ENCODE measurements around the gene HNRNPM.
A peak's percentile ranks its signal among the peaks of the same experiment; 100 is the strongest.

The HNRNPM gene

DNA sequence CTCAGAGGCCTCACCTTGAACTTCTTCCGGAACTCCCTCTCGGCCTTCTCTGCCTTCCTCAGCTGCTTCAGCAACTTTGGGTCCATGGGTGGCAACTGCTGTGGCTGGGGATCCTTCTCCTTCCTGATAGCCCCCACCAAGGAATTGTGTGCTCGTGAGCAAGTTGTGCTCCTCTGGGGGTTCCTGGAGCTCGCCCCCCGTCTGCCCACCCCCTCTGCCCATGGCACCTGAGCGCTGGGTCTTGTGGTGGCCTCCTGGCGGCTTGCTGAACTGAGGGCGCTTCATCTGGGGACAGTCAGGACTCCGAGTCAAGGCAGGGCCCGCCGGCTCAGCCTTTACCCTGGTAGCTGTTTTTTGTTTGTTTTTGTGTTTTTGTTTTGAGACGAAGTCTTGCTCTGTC, 46.1 kb downstream of the HNRNPM start:
- TF ChIP-seq, protein P1, sequence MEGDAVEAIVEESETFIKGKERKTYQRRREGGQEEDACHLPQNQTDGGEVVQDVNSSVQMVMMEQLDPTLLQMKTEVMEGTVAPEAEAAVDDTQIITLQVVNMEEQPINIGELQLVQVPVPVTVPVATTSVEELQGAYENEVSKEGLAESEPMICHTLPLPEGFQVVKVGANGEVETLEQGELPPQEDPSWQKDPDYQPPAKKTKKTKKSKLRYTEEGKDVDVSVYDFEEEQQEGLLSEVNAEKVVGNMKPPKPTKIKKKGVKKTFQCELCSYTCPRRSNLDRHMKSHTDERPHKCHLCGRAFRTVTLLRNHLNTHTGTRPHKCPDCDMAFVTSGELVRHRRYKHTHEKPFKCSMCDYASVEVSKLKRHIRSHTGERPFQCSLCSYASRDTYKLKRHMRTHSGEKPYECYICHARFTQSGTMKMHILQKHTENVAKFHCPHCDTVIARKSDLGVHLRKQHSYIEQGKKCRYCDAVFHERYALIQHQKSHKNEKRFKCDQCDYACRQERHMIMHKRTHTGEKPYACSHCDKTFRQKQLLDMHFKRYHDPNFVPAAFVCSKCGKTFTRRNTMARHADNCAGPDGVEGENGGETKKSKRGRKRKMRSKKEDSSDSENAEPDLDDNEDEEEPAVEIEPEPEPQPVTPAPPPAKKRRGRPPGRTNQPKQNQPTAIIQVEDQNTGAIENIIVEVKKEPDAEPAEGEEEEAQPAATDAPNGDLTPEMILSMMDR (IDR thresholded peaks at IDR 0.05; ENCODE audit: low read depth, low read length, missing control alignments) = no peak
- DNase-seq (ENCODE audit: low read depth) = no peak
- H3K4me3 ChIP-seq (ENCODE audit: low read depth, low read length) = no peak overlapping the region

DNA sequence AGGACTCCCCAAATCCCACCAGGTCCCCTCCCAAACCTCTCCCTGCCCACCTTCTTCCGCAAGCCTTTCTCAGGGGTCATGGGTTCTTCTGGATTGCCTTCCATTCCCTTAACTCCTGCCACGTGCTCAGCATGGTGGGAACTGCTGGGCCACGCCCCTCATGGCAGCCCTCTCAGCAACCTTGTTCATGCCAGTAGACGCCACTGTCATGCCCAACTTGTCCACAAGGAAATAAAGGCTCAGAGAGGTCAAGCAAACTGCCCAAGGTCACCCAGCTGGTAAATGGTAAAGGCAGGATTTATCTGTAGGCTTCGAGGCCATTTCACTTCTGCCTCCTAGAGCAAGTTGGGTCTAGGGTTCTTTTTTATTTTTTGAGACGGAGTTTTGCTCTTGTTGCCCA, 46.8 kb downstream of the HNRNPM start:
- H3K4me3 ChIP-seq (ENCODE audit: low read depth, low read length) = no peak overlapping the region
- TF ChIP-seq, protein P1 (IDR thresholded peaks at IDR 0.05; ENCODE audit: low read depth, low read length, missing control alignments) = peak; percentile 18
- DNase-seq (ENCODE audit: low read depth) = no peak

DNA sequence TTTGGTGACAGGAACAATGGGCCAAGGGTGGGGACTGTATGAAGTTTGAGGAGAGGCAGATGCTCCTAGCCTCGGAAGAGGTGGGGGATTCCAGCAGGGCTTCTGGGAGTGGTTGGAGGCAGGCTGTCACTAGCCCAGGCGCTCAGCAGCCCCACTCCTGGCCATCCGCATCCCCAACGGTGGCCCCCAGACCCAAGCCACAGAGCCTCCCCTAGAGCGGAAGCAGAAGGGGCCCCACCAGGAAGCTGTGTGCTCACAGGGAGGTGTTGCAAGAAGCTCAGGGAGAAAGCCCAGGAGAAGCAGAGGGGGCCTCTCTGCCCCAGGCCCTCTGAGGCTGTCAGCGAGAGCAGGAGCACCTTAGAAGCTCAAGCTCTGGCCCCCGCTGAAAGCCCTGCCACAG, 49.4 kb downstream of the HNRNPM start:
- TF ChIP-seq, protein P1 (IDR thresholded peaks at IDR 0.05; ENCODE audit: low read depth, low read length, missing control alignments) = no peak
- DNase-seq (ENCODE audit: low read depth) = no peak
- H3K4me3 ChIP-seq (ENCODE audit: low read depth, low read length) = no peak overlapping the region

DNA sequence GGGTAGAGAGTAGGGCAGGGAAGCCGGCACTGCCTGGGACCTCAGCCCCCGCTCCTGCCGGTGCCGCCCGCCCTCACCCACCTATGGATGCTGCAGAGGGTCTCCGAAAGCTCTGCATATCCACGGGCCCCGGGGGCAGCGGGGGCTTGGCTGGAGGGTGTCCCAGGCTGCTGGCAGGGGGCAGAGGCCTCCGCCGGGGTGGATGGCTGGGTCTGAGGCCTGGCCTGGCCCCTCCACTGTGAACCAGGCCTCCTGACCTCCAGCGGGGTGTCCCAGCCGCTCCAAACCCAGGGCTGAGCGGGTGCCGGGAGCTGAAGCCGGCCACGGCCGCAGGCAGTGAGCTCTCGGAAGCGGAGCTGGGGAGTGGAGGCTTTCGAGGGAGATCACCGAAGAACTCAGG, 53.5 kb downstream of the HNRNPM start:
- TF ChIP-seq, protein P1 (IDR thresholded peaks at IDR 0.05; ENCODE audit: low read depth, low read length, missing control alignments) = no peak
- H3K4me3 ChIP-seq (ENCODE audit: low read depth, low read length) = no peak overlapping the region

DNA sequence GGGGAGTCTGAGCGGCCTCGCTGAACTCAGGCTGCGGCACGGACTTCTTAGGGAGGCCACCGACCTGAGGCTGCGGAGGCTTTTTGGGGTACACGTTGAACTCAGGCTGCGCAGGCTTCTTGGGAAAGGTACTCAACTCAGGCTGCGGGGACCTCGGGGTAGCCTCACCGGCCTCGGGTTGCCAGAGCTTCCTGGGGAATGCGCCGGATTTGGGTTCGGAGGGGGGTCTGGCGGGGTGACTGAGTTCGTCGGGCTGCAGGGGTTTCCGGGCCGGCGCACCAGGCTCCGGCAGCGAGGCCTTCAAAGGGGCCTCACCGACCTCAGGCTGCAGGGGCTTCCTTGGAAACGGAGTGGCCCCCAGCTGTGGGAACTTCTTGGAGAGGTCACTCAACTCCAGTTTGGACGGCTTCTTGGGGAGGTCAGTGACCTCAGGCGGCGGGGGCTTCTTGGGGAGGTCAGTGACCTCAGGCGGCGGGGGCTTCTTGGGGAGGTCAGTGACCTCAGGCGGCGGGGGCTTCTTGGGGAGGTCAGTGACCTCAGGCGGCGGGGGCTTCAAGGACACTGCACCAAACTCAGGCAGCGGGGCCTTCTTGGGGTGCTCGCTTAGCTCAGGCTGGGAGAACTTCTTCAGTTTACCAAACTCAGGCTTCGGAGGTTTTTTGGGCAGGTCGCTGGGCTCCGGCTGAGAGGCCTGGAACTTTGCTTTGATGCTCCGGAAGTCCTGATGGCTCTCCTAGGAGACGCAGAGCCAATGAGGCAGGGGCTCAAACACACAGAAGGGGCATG, 54.5 kb downstream of the HNRNPM start:
- DNase-seq (ENCODE audit: low read depth) = no peak
- TF ChIP-seq, protein P1 (IDR thresholded peaks at IDR 0.05; ENCODE audit: low read depth, low read length, missing control alignments) = no peak

More for the DNA sequence above, 53.5 kb downstream of the HNRNPM start:
- DNase-seq (ENCODE audit: low read depth) = no peak

DNA sequence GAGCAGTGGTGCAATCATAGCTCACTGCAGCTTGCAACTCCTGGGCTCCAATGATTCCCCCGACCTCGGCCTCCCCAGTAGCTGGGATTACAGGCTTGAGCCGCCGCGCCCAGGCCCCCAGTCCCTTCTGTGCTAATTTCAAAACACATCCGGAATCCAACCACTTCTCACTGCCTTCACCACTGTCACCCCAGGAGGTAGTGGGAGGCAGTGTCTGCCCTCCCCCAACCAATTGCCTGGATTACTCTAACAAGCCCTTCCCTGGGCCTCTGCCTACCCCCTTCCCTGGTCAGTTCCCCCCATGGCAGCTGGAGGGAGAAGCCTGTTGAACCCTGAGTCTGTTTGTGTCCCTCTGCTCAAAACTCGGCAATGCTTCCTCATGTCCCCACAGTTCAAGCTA, 55.4 kb downstream of the HNRNPM start:
- DNase-seq (ENCODE audit: low read depth) = no peak
- TF ChIP-seq, protein P1 (IDR thresholded peaks at IDR 0.05; ENCODE audit: low read depth, low read length, missing control alignments) = no peak
- no peak overlapping the region for H3K4me3 ChIP-seq (ENCODE audit: low read depth, low read length)

More for the DNA sequence above, 54.5 kb downstream of the HNRNPM start:
- H3K4me3 ChIP-seq (ENCODE audit: low read depth, low read length) = no peak overlapping the region

DNA sequence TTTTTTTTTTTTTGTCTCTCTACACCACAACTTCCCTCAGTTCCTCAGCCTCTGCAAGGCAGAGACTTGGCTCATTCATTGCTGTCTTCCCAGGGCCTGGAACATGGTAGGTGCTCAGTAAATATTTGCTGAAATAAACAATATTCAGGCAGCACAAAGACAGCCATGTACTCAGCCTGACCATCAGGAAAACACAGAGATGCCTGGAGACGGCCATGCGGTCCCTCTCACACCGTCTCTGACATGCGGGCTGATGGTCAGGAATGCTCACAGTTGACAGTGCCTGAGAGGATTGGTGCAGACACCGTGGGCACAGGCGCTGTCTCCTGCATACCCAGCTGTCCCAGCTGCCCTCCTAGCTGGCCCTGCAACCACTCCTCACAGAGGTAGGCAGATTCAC, 56.7 kb downstream of the HNRNPM start:
- DNase-seq (ENCODE audit: low read depth) = no peak
- no peak overlapping the region for H3K4me3 ChIP-seq (ENCODE audit: low read depth, low read length)
- TF ChIP-seq, protein P1 (IDR thresholded peaks at IDR 0.05; ENCODE audit: low read depth, low read length, missing control alignments) = no peak
